ENCODE measurements around the gene PIRT. TPM values are rescaled to one million over a fixed set of nuclear protein-coding genes. Genes with fewer than 3 reads are reported as not detected.
A peak's percentile ranks its signal among the peaks of the same experiment; 100 is the strongest.

The PIRT gene
- total RNA-seq, 2 donors from 2014 or later = not detected

DNA sequence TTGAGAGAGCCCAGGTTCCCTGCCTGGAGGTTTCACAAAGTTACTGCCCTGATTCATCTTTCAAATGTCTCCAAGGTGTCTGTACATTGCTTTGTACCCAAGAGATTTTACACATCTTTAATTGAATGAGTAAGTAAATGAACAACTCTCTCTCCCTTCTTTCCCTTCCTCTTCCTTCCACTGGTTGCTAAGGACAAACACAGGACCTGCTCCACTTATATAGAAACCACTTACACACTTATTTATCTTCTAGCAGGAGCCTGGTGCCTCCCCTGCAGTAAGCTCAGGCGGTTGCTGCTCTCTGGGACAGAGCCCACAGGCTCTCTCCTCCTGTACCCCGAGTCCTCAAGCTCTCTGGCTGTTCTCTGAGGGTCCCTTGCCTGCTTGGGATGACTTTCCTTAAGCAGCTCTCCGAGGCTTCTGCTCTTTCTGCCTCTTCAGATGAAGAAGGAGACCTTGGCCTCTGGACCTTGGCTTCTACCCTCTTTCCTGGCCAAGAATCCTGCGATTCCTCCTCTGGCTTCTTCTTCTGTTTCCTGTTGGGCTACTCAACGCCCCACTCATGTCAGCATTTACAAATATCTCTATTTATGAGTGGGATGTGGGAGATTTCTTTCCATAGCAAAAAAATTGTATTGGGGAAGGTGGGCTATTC is 9.9 kb downstream of the PIRT start:
- no peak for DNase-seq (ENCODE audit: low spot score)
- intact Hi-C loops (cut with DNase I) = no loop called here

DNA sequence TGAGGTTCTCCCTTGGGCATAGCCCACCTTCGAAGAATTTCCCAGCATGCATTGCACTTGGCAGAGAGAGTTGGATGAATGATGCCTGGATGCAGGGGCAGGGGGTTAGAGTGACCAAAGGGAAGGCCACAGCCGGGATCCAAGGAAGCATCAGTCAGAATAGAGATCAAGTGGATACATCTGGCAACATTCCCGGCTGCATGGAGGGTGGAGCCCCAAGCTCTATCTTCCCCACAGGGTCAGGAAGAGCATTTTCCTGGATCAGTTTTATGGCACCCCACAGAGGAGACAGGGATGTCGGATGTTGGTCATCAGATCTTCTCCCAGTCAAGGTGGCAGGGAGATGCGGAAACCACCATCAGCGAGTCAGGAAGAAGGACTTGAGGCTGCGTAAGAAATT is 13.0 kb downstream of the PIRT start:
- intact Hi-C loops (cut with DNase I) = no loop called here
- DNase-seq (ENCODE audit: low spot score) = no peak

DNA sequence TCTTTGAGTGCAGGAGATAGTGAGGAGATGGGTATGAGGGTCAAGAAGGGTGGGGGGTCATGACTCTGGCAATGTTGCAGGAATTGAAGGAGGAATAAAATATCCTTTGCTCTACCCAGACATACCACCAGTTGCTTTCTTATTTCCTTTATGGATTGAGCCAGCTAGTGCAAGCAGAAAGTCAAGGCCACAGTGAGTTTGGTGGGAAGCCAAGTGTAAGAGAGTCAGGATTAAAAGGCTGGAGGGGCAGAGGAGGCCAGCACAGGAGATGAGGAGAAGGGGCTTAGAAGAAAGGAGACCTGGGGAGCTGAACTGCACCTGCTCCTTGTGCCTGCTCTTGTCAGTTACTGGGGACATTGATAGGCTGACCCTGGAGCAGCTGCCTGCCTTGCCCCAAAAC is 16.1 kb downstream of the PIRT start:
- intact Hi-C loops (cut with DNase I) = no loop called here

DNA sequence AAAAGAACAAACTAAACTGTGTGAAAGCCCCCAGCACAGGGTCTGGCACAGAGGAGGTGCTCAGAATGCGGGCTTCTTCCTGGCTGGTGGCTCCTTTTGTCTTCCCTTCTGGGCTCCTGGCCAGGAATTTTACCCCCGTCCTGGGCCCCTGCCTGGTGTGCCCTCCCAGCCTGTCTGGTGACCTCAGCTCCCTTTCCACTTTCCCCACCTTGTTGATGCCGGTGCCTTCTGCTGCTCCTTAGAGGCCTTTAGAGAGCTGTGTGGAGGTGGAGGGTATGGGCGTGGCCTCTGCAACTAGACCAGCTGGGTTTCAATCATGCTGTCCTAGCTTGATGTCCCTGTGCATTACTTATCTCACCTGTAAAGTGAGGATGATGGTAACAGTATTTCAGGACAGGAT is 16.8 kb downstream of the PIRT start:
- no peak for DNase-seq (ENCODE audit: low spot score)
- intact Hi-C loops (cut with DNase I) = no loop called here

More for the DNA sequence above, 16.1 kb downstream of the PIRT start:
- no peak for DNase-seq (ENCODE audit: low spot score)

DNA sequence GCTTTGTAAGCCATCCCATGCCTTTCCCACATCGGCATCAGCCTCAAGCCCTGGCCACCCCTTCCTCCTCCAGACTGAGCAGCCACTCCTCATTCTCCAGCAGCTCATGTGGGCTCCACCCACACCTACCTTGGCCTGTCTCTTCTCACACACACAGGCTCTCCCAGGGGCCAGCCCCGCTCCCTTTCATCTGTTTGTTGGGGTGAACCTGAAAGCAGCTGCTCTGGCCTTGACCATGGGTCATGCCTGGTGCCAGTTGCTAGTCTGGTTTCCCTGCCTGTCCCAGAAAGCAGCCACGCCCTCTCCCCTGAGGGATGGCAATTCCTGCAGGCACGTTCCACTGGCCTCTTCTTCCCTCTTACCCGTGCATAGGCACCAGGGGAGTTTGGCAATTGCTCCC is 22.6 kb downstream of the PIRT start:
- intact Hi-C loops (cut with DNase I) = no loop called here

DNA sequence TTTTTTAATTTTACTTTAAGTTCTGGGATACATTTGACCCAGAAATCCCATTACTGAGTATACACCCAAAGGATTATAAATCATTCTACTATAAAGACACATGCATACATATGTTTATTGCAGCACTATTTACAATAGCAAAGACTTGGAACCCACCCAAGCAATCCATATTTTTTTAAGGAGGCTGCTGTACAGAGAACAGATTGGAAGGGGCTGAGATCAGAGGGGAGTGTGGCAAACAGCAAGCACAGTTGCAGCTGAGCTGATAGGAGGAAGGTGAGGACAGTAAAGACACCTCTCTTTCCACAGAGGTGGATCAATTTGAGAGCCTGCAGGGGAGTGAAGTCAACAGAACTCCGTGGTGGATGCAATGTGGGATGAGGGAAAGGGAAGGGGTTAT is 23.8 kb downstream of the PIRT start:
- DNase-seq (ENCODE audit: low spot score) = no peak
- intact Hi-C loops (cut with DNase I) = no loop called here

More for the DNA sequence above, 22.6 kb downstream of the PIRT start:
- no peak for DNase-seq (ENCODE audit: low spot score)

DNA sequence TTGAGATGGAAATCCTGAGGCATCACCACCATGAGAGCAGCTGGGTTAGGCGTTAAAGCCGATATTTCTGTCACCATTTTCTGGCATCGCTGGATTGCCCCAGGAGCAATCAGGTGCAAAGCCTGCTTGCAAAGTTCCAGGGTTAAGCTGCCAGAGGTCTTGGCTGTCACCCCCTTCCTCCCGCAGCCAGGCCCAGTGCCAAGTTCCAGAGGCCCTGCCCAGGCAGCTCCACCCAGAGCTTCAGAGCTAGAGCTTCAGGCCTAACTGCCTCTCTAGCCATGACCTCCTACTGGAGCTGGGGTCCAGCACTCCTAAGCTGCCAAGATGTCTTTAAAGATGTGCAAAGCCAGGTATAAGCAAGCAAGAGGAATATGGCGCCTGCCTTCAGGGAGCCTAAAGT is 25.2 kb downstream of the PIRT start:
- no peak for DNase-seq (ENCODE audit: low spot score)

DNA sequence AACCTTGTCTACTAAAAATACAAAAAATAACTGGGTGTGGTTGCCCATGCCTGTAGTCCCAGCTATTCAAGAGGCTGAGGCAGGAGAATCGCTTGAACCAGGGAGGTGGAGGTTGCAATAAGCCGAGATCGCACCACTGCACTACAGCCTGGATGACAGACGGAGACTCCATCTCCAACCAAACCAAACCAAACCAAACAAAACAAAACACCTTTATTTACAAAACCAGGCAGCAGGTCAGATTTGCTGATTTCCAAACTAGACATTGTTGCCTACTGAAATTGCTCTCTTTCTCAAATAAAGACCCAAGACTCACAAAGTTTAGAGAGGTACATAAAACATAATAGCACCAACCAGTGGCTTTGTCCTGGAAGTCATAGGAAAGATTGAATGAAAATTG is 28.3 kb downstream of the PIRT start:
- no peak for DNase-seq (ENCODE audit: low spot score)
- intact Hi-C loops (cut with DNase I) = no loop called here

More for the DNA sequence above, 25.2 kb downstream of the PIRT start:
- intact Hi-C loops (cut with DNase I) = no loop called here

DNA sequence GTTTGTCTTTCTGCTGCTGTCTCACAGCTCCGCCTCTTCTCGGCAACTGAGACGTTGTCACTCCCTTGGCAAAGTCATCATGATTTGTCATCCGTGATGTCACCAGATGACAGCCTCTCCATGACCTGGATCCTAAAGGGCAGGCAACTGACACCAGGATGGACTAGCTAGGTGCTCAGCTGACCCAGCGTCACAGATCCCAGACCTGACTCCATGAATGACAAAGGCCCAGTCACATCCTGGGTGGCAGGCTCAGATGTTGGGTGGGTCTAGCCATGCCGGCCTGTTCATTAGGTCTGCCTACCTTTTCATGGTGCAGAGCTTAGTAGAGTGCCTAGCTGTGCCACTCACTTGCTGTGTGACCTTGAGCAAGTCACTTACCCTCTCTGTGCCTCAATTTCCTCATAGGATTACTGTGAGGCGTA is 30.2 kb downstream of the PIRT start:
- no peak for DNase-seq (ENCODE audit: low spot score)
- intact Hi-C loops (cut with DNase I) = no loop called here

DNA sequence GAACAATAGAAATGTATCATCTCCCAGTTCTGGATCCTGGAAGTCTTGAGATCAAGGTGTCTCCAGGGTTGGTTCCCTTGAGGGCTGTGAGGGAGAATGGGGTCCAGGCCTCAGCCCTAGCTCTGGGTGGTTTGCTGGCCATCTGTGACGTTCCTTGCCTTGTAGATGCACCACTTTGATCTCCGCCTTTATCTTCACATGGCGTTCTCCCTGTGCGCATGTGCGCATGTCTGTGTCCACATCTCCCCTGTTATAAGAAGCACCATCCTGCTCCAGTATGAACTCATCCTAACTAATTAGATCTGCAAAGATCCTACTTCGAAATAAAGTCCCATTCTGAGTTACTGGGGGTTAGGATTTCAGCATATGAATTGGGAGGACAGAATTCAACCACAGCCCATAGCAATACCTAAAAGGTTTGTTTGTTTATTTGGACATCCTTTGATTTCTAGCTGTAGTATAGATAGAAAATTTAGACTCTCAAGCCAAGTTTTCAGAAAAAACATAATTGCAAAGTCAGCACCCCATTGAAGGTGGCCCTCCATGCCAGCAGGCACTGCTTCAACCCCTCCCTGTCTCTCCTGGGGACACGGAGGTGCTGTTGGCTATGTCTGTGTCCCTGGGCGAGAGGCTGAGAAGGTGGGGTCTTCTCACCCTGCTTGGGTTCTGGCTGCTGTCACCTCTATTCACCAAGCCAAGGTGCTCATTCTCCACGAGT is 31.2 kb downstream of the PIRT start:
- intact Hi-C loops (cut with DNase I) = no loop called here
- DNase-seq (ENCODE audit: low spot score) = no peak

DNA sequence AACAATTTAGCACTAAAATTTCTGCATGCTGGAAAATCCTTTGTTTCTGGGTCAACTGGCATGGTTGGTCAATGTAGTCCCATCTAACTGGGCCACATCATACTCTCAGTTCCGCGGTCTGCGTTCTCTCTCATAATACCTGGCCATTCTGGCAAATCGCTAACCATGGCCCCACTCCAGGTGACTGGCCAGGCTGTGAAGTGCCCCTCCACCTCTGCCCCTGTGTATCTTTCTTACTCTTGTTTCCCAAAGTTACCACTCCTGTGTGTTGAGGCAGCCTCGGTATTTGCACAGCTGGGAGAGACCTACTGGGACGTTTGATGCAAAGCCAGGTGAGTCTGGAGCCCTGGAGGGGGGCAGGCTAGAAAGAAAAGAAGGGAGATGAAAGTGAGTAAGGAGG is 32.0 kb downstream of the PIRT start:
- no peak for DNase-seq (ENCODE audit: low spot score)
- intact Hi-C loops (cut with DNase I) = no loop called here

DNA sequence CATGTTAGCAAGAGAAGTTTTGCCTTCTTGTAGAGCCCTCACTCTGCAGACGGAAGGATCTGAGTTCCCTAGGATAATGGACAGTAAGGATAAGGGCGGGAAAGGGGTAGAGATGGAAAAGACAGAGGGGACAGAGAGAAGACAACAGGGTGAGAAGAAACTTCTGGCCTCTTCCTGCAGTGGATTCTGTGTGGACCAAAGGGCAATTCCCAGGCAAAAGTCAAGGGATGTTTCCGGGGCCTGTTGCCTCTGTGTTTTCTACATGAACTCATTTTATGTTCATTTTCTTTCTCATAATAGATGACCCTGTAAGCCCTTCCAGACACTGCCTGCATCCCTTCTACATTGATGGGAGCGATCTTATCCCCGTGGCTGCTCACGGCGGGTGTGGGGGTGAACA is 33.3 kb downstream of the PIRT start:
- no peak for DNase-seq (ENCODE audit: low spot score)
- intact Hi-C loops (cut with DNase I) = loop anchor here in 1 of 2 donors (5.0 kb wide), 1 partner anchor 448 kb away; no protein-coding TSS in a partner anchor

DNA sequence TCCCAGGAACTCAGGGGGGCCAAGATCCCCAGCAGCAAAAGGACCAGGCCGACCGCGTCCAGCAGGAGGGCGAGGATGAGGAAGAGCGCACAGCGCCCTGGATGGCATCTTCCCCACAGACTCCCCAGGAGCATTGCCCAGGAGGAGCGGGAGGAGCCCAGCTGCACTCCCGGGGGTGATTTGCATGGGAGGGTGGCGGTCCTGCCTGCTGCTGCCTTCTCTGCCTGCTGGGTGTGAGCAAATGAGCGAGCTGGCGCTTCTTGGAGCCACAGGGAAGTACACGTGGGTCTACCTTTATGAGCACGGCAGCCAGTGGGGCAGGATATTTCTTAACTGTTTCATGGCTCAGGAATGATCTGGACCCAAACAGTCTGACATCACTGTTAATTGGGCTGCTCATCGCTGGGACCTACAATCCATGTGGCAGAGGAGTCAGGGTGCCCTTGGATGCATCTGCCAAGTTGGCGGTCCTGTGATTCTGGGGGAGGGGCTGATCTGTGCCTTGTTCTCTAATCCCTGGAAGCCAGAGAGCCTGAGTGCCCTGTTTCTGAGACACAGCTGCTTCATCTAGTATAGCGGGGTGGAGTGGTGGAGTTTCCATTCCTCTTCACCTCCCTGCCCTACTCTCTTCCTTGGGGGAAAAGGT is 33.9 kb downstream of the PIRT start, which contains the start of gene TMEM238L:
TMEM238L (minus strand) TSS at position 270 of the 646 bp plus-strand sequence; CDS start at position 134, 136 bp downstream.
- intact Hi-C loops (cut with DNase I) = loop anchor here in 1 of 2 donors (5.0 kb wide), 1 partner anchor 448 kb away; no protein-coding TSS in a partner anchor

DNA sequence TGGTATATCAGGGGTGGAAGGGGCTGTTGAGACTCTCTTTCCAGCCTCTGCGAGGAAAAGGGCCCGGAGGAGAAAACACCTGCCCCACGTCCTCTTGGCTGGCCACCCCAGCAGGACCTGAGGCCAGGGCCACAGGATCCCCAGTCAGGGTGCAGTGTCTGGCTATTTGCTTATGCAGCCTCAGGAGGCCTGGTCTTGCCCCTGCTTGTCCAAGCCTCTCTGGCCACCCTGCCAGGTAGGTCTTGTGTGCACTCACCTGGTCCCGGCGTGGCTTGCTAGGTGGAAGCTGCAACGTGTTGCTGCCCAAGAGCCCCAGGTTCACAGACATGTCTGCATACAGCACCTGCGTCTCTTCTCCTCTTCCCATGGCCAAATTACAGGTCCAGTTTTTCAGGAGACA is 34.5 kb downstream of the PIRT start:
- DNase-seq (ENCODE audit: low spot score) = no peak
- intact Hi-C loops (cut with DNase I) = loop anchor here in 1 of 2 donors (5.0 kb wide), 1 partner anchor 449 kb away; no protein-coding TSS in a partner anchor

More for the DNA sequence above, 33.9 kb downstream of the PIRT start, which contains the start of gene TMEM238L:
- DNase-seq (ENCODE audit: low spot score) = no peak

DNA sequence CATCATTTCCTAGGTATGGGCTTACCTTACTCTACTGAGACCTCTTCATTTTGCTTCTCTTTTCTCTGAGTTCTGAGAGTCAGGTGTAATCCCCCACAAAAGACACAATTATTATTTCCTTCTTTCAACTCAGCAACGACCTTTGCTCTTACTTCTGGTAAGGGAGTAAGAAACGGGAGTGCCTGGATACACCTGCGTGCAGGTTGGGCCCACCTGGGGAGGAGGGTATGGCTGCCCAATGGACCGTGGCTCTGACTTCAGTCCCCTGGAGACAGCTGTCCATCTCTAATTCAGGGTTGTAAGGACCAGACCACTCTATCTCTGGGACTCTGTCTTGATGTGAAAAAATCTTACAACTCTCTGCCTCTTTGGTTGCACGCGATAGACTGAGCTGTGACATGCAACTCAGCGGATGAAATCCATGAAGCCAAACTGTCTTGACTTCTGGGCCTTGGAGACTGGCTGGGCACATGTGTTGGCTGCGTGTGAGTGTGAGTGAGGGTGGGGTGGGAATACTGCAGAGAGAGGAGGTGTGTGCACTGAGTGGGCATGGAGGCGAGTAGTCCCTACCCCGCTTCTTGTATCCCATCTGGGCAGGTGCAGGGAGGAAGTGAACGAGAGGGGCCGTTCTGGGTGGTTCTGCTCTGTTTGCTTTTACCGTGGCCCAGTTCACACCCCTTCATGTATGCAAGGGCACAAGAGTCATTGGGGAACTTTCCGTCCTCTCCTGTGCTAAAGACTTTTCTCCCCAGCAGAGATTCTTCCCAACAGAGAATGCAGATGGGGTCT is 35.2 kb downstream of the PIRT start:
- intact Hi-C loops (cut with DNase I) = loop anchor here in 1 of 2 donors (5.0 kb wide), 1 partner anchor 450 kb away; no protein-coding TSS in a partner anchor

DNA sequence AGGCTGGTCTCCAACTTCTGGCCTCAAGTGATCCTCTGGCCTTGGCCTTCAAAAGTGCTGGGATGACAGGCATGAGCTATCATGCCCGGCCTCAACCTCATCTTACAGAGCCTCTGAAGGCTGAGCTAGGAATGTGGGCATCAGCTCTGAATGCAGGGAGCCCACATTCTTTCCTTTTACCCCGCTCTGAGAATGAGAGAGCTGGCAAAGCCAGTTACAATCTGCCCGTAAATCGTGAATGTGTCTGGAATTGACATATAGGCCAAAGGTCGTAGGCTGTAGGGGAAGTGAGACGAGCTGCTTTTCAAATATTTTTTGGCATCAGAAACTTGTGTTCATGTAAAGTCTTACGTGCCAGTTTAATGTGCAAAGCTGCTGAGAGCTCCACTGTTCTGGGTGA is 38.5 kb downstream of the PIRT start:
- intact Hi-C loops (cut with DNase I) = no loop called here
- no peak for DNase-seq (ENCODE audit: low spot score)

More for the DNA sequence above, 35.2 kb downstream of the PIRT start:
- no peak for DNase-seq (ENCODE audit: low spot score)

DNA sequence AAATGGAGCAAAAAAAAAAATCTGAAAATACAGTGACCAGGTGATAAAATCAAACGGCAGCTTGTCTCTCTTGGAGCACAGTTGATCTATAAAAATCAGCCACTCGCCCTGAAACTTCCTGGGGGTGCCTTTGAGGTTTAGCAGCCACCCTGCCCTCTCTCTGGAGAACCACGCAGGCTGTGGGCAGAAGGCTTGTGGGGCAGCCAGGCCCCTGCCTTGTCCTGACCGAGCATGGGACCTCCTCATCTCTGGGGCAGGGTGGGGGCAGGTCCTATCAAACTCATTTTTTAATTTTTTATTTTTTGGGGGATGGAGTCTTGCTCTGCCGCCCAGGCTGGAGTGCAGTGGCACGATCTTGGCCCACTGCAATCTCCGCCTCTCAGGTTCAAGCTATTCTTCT is 39.0 kb downstream of the PIRT start:
- no peak for DNase-seq (ENCODE audit: low spot score)
- intact Hi-C loops (cut with DNase I) = no loop called here

DNA sequence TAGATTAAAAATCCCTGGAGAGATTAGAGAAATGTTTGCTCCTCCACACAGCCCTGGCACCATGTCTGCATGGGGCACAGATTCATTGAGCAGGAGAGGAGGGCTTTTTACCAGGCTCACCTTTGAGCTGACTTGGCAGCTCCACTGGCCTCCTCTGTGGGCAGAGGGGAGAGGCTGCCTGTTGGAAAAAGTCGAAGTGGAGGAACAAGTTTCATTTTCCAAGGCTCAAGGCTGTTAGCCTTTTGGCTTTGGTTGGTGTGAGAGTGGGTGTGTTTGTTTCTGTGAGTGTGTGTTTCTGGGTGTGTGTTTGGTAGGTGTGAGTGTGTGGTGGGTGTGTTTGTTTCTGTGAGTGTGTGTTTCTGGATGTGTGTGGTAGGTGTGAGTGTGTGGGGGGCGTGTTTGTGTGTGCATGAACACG is 39.5 kb downstream of the PIRT start:
- intact Hi-C loops (cut with DNase I) = no loop called here
- DNase-seq (ENCODE audit: low spot score) = peak; percentile 2

All from posterior vena cava (tissue), 2 donors.